Measurements from ENCODE around the gene RAB43.
"Not testable (repeated sequence)": the region's sequence is repeated elsewhere in the genome, so short reads cannot be mapped to it uniquely, and the experiment has no call there.

GRCh38 chr3:129165594-129165993, 44.0 kb upstream of the RAB43 start:
- not testable (repeated sequence) for TF ChIP-seq FOXM1 (IDR thresholded peaks at IDR 0.05; ENCODE audit: low read depth); CTCF (IDR thresholded peaks at IDR 0.05); CHD2 (IDR thresholded peaks at IDR 0.05; ENCODE audit: low read length, partially characterized antibody); IRF3 (IDR thresholded peaks at IDR 0.05; ENCODE audit: low read depth, low read length)
